GM18870 (cell line): ENCODE measurements around the gene WDR86.
A peak's percentile ranks its signal among the peaks of the same experiment; 100 is the strongest.

ENCODE experiments used
- ATAC-seq: cut with Tn5 transposase; IDR thresholded peaks from one replicate; pipeline ENCODE4 v1.9.1; 2021; ENCODE audit warnings: moderate library complexity; ENCODE audit not compliant: unreplicated experiment

Gene WDR86

DNA sequence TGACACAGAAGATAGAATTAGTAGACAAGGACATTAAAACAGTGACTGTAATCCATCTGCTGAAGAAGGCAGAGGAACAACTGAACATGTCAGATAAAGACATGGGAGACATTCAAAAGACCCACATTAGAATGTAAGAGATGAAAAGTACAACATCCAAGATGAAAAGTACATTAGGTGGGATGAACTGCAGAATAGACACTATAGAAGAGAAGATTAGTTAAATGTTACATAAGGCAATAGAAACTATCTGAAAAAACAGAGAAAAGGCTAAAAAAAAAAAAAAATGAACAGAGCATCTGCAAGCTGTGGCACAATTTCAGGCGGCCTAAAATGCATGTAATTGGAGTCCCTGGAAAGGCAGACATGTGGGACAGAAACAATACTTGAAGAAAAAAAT lies 46.7 kb downstream of the WDR86 start:
- ATAC-seq, result no peak

DNA sequence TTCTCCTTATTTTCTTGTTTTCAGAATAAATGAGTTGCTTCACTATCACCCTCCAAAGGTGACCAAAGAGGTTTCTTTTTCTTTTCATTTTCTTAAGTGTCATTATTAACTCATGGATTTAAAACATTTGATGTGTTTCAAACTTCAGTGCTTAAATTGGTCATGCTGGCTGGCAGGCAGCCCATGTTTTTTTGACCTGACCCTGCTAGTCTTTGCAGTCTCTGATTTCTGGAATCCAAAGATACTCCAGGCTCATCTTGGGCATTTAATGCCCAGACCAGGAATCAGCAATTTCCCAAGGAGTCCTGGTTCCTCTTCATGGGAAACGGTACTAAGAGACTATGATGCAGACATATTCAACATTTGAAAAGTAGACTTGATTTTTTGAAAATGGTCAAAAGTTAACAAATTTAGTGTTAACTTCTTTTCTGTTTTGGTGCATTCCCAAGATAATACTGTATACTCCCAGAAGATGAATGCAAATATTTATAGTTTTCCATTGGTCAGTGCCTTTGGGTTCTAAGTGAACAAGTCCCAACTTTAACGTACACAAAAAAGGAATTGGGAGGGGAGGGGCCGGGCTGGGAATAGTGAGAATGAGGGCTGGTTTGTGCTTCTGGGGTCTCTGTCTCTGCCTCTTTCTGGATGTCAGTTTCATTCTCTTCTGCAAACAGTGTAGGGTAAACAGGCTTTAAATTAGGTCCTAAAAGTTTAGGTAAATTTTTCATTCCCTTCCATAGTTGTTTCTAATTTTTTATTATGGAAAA lies 48.5 kb downstream of the WDR86 start:
- no peak for ATAC-seq

DNA sequence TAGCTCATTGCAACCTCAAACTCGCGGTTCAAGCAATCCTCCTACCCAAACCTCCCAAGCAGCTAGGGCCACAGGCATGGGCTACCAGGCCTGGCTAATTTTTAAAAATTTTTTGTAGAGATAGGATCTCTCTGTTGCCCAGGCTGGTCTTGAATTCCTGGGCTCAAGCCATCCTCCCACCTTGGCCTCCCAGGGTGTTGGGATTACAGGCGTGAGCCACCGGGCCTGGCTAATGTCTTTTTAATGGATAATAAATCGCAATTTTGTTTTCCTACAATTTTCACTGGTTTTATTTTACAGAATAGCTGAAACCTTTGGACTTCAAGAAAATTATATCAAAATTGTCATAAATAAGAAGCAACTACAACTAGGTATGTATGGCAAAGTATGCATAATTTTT lies 57.3 kb downstream of the WDR86 start:
- ATAC-seq, result no peak

DNA sequence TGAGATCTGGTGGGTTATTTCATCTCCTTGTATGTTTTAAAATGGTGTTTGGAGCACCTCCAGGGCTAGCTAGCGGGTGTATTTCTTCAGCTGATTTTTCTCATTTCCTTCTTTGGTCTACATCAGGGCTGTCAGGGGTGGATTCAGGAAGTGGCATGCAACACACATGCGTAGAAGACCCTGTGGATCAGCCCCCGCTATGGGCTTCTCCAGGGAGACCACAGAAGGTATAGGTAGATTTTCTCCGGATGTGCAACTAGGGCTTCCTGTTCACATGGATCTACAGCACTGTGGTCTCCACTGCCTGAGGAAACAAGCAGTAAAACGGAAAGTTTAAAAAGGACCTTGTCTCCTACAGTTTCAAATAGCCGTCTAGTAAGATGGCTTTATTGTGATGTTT lies 57.9 kb downstream of the WDR86 start:
- no peak for ATAC-seq

DNA sequence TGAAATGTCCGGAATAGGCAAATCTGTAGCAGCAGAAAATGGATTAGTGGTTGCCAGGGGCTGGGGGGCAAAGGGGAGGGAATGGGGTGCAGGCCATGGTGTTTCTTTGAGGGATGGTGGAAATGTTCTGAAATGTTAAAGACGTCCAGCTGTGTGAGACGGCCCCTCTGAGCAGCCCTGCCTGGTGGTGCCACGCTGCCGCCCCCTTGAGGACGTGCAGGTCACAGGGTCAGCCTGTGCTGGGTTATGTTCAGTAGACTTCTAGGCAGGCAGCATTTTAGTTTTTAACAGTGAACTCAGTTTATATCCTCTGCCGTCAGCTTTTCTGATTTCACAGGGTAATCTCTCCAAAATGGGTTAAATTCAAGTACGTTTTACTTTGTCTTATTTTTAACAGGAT lies 58.8 kb downstream of the WDR86 start:
- ATAC-seq, result no peak

DNA sequence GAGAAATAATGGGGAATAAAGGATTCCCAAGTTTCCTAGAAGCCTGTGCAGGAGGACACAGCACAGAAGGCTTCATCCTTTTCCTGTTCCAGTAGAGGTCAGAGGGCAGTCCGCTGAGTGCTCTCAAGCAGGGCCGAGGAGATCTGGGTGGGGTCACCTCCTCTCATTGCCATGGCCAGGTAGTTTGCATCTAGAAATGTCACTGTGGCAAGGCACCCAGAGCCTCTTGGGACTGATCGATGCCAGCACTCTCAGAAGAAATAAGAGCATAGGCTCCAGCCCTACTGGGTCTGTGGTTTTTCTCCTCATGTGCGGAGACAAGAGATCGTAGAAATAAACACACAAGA lies 60.4 kb downstream of the WDR86 start:
- peak; percentile 26 for ATAC-seq

DNA sequence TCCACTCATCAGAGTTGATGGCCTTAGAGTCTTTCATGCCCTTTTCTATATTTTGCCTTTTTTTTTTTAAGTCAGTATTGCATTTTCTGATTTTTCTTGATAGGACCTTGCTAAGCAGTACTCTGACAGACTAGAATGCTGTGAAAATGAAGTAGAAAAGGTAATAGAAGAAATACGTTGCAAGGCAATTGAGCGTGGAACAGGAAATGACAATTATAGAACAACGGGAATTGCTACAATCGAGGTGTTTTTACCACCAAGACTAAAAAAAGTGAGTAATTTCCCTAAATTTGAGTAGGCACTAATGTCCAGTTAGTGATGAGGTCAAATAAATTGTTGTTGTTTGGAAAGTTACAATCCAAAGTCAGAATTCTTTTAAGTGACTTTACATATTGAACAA lies 60.9 kb downstream of the WDR86 start:
- ATAC-seq, result no peak

DNA sequence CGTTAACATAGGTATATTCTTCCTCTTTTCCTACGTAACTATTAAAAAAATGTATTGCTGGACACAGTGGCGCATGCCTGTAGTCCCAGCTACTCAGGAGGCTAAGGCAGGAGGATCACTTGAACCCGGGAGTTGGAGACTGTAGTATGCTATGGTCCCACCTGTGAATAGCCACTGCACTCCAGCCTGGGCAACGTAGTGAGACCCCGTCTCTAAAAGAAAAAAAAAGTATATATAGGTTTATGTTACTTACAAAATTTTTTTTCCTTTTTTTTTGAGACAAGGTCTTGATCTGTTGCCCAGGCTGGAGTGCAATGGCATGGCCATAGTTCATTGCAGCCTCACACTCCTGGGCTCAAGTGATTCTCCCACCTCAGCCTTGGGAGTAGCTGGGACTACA lies 62.6 kb downstream of the WDR86 start:
- ATAC-seq, result no peak

DNA sequence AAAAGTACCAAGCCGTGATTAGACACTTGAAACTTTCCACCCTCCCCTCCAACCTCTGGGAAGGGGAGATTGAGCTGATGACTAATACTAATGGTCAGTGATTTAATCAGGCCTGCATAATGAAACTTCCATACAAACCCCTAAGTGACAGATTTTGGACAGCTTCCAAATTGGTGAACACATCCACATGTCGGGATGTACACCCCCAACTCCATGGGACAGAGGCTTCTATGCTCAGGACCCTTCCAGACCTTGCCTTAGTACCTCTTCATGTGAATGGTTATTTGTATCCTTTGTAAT lies 63.4 kb downstream of the WDR86 start:
- no peak for ATAC-seq

DNA sequence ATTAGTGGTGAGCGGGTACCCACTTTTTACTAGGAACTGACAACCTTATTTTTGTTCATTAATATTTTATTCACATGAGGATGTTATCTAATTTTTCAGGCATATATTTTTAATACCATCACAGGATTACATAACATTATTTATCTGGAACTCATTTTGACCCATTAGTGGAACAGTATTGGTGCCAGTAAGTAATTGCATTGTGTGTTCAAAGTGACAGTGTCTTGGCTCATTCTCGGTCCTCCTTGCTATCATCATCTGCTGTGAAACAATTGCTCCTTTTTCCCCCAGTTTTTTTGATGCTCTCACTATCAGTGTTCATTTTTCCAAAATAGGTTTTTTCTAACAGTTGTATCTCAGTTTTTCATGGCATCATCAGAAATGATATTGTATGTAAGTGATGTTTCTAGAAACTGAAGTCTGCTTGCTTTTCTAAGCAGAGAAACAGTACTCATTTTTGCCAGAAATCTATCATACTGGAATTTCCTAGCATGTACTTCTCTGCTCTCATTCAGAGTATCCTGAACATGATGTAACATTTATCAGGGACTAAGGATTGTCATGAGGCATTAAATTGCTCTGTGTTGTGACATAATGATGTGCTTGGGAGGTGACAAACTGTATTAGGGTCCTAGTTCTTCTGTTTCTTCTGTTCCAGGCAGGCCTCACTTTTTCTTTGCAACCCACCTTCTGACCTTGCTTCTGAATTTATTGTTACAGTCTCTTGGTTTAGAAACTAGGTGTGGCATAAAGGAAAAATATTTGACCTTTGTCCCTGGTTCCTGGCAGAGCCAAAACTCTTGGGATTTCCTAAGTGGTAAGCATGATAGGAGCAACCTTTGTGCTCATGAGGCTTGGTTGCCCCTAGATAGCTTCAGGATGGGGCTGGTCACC lies 64.0 kb downstream of the WDR86 start:
- ATAC-seq, result no peak

DNA sequence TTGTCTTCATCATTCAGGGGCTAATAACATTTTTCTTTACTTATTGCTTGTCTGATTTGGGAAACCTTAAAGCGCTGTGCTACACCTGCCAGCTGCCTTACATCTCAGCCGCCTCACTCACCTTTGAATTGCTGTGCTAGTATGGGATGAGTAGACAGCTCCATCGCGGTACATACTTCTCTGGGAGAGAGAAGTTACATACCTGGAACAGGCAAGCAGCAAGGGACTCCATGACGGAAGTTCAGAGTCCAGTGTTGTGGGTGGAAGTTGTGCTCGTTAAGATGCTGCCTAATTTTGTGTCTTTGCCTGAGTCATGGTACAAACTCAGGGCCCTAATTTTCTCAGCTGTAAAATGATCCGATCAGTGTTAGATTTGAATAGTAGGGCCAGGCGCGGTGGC lies 66.3 kb downstream of the WDR86 start:
- ATAC-seq, result no peak

DNA sequence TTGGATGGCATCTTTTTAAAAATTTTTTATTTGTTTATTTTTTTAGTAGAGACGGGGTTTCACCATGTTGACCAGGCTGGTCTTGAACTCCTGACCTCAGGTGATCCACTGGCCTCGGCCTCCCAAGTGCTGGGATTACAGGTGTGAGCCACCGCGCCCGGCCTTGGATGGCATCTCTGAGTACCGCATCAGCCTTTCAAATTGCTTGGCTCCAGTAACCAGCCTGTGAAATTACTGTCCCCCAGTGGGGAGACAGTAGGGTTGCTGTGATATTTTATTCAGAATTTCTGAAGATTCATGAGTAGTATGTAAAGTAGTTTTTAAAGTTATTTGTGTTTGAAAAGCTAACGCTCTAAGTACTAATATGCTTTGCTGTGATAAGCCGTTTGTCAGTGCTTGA lies 67.0 kb downstream of the WDR86 start:
- no peak for ATAC-seq

DNA sequence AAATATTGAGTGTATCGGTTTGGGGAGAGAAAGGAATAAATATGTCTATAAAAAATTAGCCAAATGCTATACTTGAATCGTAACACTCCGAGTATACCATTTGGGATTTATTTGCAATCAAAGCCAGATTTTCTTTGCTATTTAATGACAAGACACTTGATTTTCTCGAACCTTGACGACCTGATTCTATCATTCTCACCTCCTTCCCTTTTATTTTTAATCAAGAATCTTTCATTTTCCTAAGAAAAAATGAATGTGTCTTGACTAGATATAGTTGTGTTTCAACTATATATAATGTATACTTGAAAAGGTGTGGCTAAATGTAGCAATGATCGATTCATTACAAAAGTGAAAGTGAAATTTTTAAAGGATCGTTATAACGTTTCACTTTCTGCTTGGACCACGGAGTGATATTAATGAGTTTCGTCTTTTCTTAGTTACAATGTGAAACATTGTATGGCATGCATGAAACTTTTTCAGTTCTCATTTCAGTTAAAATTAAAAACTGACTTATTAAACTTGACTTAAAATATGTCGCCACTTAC lies 67.7 kb downstream of the WDR86 start:
- ATAC-seq, result peak; percentile 56

DNA sequence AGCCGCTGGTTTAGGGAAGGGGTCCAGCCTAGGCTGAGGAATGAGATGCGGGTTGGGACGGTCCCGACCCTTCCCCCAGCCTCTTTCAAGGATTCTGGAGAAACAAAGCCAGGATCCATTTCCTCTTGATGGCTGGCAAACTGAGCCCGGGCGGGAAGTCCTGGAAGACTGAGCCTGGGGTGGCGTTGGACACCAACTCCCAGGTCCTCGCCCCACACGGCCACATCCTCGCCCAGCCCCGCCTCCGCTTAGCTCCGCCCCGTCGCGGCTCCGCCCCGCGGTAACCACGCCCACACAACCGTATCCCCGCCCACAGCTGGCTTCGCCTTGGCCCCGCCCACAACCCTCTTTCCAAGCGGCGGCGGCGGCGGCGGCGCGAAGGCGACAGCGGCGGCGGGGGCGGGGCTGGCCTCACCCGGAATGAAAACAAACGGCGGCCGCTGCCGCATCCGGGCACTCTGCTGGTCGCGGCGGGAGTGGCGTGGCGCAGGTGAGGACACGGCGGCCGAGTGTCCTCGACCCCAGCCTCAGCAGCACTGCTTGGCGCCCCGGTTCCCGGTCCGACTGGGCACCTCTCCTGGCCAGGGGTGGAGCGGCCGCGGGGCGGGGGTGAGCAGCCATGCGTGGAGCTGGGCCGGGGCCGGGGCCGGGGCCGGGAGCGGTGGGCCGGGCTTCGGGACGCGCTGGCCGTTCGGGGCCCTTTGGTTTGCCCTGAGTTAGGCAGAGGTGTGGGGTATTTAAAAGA lies 68.3 kb downstream of the WDR86 start, which contains the start of gene NUB1:
NUB1 (plus strand) TSS at position 456 of the 745 bp plus-strand sequence. CDS start 3,538 bp downstream, outside the sequence.
- ATAC-seq, result no peak

DNA sequence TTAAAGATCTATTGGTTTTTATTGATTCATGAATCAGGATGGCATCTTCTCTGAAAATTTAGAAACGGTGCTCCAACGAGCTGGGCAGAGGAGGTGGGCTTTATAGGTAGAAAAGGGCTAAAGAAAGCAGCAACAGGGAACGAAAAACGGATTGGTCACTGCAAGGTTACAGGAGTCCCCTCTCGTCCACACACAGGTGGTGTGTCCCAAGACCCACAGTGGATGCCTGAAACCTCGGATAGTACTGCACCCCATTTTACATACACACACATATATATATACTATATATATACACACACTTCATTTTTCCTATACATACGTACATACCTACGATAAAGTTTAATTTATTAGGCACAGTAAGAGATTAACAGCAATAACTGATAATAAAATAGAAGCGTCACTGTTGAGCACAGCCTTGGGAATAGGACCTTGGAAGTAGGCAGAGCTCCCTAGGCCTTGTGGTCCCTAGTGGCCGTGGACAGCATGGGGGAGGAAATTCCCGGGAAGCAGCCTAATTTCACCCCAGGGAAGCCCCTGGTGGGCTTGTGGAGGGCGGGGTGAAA lies 69.0 kb downstream of the WDR86 start:
- no peak for ATAC-seq

DNA sequence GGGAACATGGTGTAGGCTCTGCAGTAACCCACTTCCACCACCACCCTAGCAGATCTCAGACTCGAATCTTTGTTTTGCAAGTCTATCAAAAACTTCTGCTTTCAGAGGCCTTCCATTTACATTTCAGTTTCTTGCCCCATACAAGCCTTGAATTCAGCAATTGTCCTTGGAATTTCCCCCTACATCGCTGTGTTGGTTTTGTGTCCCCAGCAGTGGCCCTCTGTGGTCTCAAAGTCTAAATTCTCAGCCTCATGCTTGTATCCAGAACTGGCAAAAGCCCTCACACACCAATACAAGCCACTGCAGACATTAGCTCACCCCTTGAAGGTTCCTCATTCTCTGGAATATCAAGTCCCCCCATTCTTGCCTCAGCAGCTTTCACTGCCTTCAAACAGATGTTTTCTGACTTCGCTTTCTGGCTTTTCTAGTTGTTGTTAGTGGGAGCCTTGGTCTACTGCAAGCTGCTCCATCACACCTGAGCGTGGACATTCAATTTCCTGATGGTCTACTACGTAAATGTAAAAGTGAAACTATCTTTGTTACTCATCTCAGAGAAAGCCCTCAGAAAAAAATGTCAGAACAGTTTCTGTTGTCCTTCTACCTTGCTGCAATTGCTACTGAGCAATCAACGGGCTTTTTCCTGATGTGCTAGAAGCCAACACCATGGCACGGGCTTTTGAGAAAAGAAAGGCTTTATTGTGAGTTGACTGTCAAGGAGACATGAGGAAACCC lies 70.0 kb downstream of the WDR86 start:
- peak; percentile 51 for ATAC-seq

DNA sequence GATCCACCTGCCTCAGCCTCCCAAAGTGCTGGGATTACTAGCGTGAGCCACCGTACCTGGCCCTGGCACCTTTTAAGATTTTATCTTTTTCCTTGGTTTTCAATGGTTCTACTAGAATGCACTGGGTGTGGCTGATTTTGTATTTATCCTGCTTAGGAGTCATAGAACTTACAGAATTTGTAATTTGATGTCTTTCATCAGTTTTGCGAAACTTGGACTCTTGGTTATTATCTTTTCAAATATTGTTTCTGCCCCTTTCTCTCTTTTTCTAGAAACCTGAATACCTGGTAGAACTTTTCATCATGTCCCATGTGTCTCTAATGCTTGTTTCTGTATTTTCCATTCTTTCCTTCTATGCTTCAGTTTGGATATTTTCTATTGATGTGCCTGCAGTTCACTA lies 71.0 kb downstream of the WDR86 start:
- ATAC-seq, result no peak

DNA sequence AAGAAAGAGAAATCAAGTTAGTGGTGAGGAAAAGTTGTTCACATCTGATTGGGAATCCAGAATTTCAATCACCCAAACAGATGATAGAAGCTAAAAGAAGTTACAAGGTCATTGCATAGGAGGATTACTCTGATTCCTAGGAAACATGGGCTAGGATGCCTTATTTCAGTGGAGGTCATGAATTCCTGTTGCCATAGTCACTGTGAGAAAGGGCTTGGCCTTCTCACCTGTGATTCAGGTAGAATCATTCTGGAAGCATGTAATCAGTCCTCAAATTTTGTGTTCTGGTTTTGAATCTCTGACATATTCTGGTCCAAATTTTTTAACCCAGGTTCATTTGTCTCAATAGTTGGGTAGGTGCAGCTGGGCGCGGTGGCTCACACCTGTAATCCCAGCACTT lies 72.5 kb downstream of the WDR86 start:
- ATAC-seq, result no peak

DNA sequence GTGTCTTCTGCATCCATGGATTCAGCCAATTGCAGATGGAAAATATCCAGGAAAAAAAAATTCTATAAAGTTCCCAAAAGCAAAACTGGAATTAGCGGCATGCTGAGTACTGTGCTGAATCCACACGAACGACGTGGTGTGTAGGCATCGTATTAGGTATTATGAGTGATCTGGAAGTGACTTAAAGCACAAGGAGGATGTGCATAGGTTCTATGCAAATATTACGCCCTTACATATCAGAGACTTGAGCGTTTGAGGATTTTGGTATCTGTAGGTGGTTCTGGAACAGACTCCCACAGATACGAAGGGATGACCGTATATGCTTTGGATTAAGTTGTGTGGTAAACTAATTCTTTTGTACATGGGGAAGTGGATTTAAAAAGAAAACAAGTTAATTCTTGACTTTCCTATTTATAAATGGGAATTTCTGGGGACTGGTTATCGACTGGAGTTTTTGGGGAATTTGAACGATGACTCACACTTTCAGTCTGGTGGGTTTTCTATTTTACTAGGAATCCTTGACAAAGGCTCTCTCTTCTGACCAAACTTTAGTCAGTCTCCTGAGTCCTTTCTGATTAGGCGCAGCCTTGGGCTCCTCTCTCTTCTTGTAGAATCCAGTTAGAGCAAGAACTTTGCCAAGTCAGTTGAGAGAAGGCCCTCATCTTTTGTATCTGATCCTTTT lies 73.7 kb downstream of the WDR86 start:
- no peak for ATAC-seq

DNA sequence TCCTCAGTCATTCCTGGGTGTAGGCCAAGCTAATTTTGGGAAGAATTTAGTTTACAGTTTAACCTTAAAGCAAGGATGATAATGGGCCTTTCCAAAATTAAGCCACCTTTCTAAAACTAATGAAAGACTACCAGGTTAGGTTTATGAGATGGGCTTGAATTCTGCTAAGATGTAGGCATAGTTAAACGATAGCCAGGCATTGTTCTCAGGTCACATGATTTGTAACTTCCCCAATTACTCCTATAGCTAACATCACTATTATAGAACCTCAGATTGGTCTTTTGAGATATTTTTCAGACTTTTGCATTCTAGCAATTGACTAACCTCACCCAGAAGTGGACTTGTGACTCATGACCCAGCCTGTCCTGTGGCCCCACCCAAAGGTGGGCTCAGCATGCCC lies 75.2 kb downstream of the WDR86 start:
- no peak for ATAC-seq
